Uterus (tissue), 4 donors: ENCODE data around the gene C18orf63. TPM values are rescaled to one million over a fixed set of nuclear protein-coding genes. Genes with fewer than 3 reads are reported as not detected.

ENCODE experiments used
- total RNA-seq, 4 donors: library from RNA; depleted of rRNA in 3 of 4; stranded (reverse); fragments of >200 nt in 3 of 4; gene quantifications; one replicate each; pipeline versions ENCODE4 v1.1.0 to v1.2.4, GENCODE V29; 2014 to 2023
- donor health status: DM: yes; HTN: yes; CAD: no.

Gene C18orf63
- total RNA-seq, 4 donors from 2014 or later: not detected

Other genes with a start within 250 kb of the C18orf63 start
- gene FBXO15, start 168.0 kb upstream of the C18orf63 start, total RNA-seq: 1 to 10 TPM in 1 of 4 donors, under 1 TPM in 1, not detected in 2; 0.76 to 3.0 TPM
- 10 to 100 TPM; 15.0 to 44.0 (median 17.2) TPM for gene TIMM21, start 167.3 kb upstream of the C18orf63 start, total RNA-seq
- gene CYB5A, start 23.9 kb upstream of the C18orf63 start, total RNA-seq: 100 to 1,000 TPM in 1 of 4 donors, 10 to 100 TPM in 3; 44.6 to 204 (median 51.9) TPM
- 1 to 10 TPM in 1 of 4 donors, under 1 TPM in 1, not detected in 2; 0.12 to 9.1 TPM for gene DIPK1C, start 141.5 kb downstream of the C18orf63 start, total RNA-seq
- 100 to 1,000 TPM in 2 of 4 donors, 10 to 100 TPM in 2; 56.2 to 149 (median 110) TPM for gene CNDP2, start 180.5 kb downstream of the C18orf63 start, total RNA-seq
- 1 to 10 TPM in 1 of 4 donors, under 1 TPM in 2, not detected in 1; 0.24 to 1.0 (median 0.90) TPM for gene CNDP1, start 218.7 kb downstream of the C18orf63 start, total RNA-seq